Ovary (tissue), 9 donors: ENCODE results near the gene THEMIS2. TPM values are rescaled to one million over a fixed set of nuclear protein-coding genes. Genes with fewer than 3 reads are reported as not detected.

Experiments
- DNase-seq, 5 donors: peaks; one replicate each; pipeline ENCODE4 v3.0.0-alpha.2; 2019 to 2020
- H3K27ac ChIP-seq, 2 donors: fragments of 200-600 bp; one replicate each; pipeline versions ENCODE4 v1.5.1 to v1.8.0; 2019 to 2022
- H3K27me3 ChIP-seq: fragments of 200-600 bp; one replicate; pipeline ENCODE4 v1.8.0; 2022
- H3K36me3 ChIP-seq: fragments of 200-600 bp; sonication (generic); one replicate; pipeline ENCODE4 v1.5.1; 2019
- H3K4me1 ChIP-seq: one replicate; pipeline ENCODE4 v1.8.1; 2013; ENCODE audit warnings: mild to moderate bottlenecking, moderate library complexity; ENCODE audit not compliant: insufficient read depth
- H3K4me3 ChIP-seq: fragments of 200-600 bp; sonication (generic); one replicate; pipeline ENCODE4 v1.5.1; 2017
- H3K9me3 ChIP-seq, 2 donors: fragments of 200-600 bp in 1 of 2; sonication (generic) in 1 of 2; one replicate each; pipeline versions ENCODE4 v1.5.1 to v1.8.1; 2013 to 2019; ENCODE audit warnings: mild to moderate bottlenecking in 1 of 2, moderate library complexity in 1 of 2
- EP300 ChIP-seq: sonication (generic); formaldehyde crosslinking; IDR thresholded peaks from one replicate; pipeline ENCODE4 v1.6.1; 2017; ENCODE audit warnings: antibody characterized with exemption
- POLR2A ChIP-seq: fragments of 450-650 bp; IDR thresholded peaks from one replicate; pipeline ENCODE4 v1.6.1; 2017; ENCODE audit warnings: antibody characterized with exemption, mild to moderate bottlenecking, moderate library complexity
- WGBS, 3 donors: extraction: QIAGEN DNeasy Blood & Tissue Kit in 1 of 3; methylation state at CpG; one replicate each; pipeline versions ENCODE4 v1.1.5 to v1.1.7; 2013 to 2017; 5-methylcytosine and 5-hydroxymethylcytosine counted together
- intact Hi-C, 4 donors: fragments of 100-400 bp; cut with DNase I; formaldehyde crosslinking; loops; one replicate each; pipeline versions ENCODE4 v1.11.0 to v1.15.1; 2022 to 2023
- polyA plus RNA-seq, 2 donors: library from polyadenylated mRNA; stranded (reverse); fragments of 200-250 nt in 1 of 2; fragments of 350-450 nt in 1 of 2; fragmentation: Illumina TruSeq in 1 of 2; extraction: RNeasy Lipid Tissue Mini Kit (QIAGEN cat#74804) in 1 of 2; gene quantifications; one replicate each; pipeline ENCODE4 v1.2.3, GENCODE V29; 2013 to 2014
- total RNA-seq, 7 donors: library from RNA; depleted of rRNA in 2 of 7; stranded (reverse); fragments of >200 nt in 2 of 7; fragmentation: NEBNext Ultra II Directional in 3 of 7; extraction: Animal tissue kit (Norgen Biotek cat#: 25700) in 3 of 7; gene quantifications; one replicate each; pipeline versions ENCODE4 v1.1.0 to v1.2.4, GENCODE V29; 2016 to 2023
- TF ChIP-seq, protein P1 (sequence below), 3 donors: fragments of 450-650 bp in 2 of 3; fragments of 200-600 bp in 1 of 3; IDR thresholded peaks; one replicate each; pipeline versions ENCODE4 v1.5.1 to v1.8.0; 2016 to 2022; ENCODE audit warnings: antibody characterized with exemption in 3 of 3, mild to moderate bottlenecking in 1 of 3
- donor health status: DM: no; HTN: no; CAD: no; lungs with moderate emphysema.
- donor health status: DM: no; HTN: no; CAD: no.
- donor health status: Bipolar disorder and iron deficiency.
- donor health status: DM: yes; HTN: yes; CAD: no.
- donor health status: DM: no; HTN: no; CAD: no.
- donor health status: DM: yes; HTN: yes; CAD: no.

THEMIS2 gene
- total and polyA plus RNA-seq, 9 donors = 2.7 to 16.9 (median 7.8) TPM

DNA sequence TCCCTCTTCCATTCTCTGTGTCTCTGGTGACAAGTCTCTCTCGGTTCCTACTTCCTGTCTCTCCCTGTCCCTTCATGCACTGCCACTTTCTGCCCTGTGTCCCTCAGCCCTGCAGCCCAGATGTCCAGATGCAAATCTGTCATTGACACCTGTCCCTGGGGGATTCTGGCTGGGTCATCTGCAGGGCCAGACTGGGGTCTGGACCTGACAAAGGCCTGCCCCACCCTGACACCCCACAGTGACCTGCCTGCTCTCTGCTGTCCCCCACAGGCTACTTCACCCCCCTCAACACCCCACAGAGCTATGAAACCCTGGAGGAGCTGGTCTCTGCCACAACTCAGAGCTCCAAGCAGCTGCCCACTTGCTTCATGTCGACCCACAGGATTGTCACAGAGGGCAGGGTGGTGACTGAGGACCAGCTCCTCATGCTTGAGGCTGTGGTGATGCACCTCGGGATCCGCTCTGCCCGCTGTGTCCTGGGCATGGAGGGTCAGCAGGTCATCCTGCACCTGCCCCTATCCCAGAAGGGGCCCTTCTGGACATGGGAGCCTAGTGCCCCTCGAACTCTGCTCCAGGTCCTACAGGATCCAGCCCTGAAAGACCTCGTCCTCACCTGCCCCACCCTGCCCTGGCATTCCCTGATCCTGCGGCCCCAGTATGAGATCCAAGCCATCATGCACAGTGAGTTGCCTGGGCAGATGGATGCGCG, 7.2 kb downstream of the THEMIS2 start:
- no peaks in the 10 kb centered on the region for H3K9me3 ChIP-seq
- no peak for DNase-seq
- 81 to 86% (median 84%) methylated on average over 10 of the region's 10 CpGs for WGBS, 3 donors

DNA sequence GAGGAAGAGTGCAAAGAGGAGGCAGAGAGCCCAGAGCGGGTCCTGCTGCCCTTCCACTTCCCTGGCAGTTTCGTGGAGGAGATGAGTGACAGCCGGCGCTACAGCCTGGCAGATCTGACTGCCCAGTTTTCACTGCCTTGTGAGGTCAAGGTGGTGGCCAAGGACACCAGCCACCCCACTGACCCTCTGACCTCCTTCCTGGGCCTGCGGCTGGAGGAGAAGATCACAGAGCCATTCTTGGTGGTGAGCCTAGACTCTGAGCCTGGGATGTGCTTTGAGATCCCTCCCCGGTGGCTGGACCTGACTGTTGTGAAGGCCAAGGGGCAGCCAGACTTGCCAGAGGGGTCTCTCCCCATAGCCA, 10.2 kb downstream of the THEMIS2 start:
- Histone ChIP-seq H3K27me3 (no peaks in the 10 kb centered on the region), H3K27ac (no peak overlapping the region), H3K9me3 (no peaks in the 10 kb centered on the region), H3K36me3 (no peaks in the 10 kb centered on the region), H3K4me3 (no peak overlapping the region), H3K4me1 (no peaks in the 10 kb centered on the region)
- DNase-seq = no peak
- TF ChIP-seq, protein P1, sequence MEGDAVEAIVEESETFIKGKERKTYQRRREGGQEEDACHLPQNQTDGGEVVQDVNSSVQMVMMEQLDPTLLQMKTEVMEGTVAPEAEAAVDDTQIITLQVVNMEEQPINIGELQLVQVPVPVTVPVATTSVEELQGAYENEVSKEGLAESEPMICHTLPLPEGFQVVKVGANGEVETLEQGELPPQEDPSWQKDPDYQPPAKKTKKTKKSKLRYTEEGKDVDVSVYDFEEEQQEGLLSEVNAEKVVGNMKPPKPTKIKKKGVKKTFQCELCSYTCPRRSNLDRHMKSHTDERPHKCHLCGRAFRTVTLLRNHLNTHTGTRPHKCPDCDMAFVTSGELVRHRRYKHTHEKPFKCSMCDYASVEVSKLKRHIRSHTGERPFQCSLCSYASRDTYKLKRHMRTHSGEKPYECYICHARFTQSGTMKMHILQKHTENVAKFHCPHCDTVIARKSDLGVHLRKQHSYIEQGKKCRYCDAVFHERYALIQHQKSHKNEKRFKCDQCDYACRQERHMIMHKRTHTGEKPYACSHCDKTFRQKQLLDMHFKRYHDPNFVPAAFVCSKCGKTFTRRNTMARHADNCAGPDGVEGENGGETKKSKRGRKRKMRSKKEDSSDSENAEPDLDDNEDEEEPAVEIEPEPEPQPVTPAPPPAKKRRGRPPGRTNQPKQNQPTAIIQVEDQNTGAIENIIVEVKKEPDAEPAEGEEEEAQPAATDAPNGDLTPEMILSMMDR (IDR thresholded peaks at IDR 0.05) = no peak
- no peak for TF ChIP-seq POLR2A
- no peak for TF ChIP-seq EP300
- intact Hi-C loops = no loop called here
- WGBS, 3 donors = 83 to 90% (median 87%) methylated on average over 5 to 6 of the region's 6 CpGs

More for the DNA sequence above, 7.2 kb downstream of the THEMIS2 start:
- Histone ChIP-seq H3K36me3 (no peaks in the 10 kb centered on the region), H3K4me3 (no peak overlapping the region), H3K27me3 (no peaks in the 10 kb centered on the region), H3K4me1 (no peaks in the 10 kb centered on the region), H3K27ac (no peak overlapping the region)
- TF ChIP-seq POLR2A (no peak), EP300 (no peak)
- TF ChIP-seq, protein P1 (IDR thresholded peaks at IDR 0.05) = no peak
- intact Hi-C loops = no loop called here

DNA sequence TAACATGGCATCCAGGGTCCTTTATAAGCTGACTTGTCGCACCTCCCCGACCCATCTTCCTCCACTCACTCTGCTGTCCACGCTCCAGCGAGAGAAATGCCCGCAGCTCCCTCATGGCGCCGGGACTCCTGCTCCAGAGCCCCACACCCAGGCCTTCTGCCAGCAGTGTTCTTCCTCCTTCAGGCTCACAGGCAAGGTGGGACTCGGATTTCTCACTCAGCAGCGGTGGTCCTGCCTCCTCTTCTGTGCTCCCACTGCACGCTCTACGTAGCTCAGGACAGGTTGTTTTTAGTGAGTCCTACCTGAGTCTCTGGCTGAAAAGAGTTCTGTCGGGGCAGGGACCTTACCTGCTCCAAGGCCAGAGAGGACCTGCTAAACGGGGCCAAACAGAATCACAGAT, 11.2 kb downstream of the THEMIS2 start:
- H3K27me3 ChIP-seq = no peaks in the 10 kb centered on the region
- no peak overlapping the region for H3K27ac ChIP-seq
- DNase-seq = no peak
- H3K36me3 ChIP-seq = no peaks in the 10 kb centered on the region
- no peak overlapping the region for H3K4me3 ChIP-seq
- intact Hi-C loops = no loop called here
- no peaks in the 10 kb centered on the region for H3K9me3 ChIP-seq
- 84 to 91% (median 89%) methylated on average over 13 of the region's 13 CpGs for WGBS, 3 donors
- TF ChIP-seq POLR2A (no peak), EP300 (no peak)
- TF ChIP-seq, protein P1 (IDR thresholded peaks at IDR 0.05) = no peak
- H3K4me1 ChIP-seq = no peaks in the 10 kb centered on the region

DNA sequence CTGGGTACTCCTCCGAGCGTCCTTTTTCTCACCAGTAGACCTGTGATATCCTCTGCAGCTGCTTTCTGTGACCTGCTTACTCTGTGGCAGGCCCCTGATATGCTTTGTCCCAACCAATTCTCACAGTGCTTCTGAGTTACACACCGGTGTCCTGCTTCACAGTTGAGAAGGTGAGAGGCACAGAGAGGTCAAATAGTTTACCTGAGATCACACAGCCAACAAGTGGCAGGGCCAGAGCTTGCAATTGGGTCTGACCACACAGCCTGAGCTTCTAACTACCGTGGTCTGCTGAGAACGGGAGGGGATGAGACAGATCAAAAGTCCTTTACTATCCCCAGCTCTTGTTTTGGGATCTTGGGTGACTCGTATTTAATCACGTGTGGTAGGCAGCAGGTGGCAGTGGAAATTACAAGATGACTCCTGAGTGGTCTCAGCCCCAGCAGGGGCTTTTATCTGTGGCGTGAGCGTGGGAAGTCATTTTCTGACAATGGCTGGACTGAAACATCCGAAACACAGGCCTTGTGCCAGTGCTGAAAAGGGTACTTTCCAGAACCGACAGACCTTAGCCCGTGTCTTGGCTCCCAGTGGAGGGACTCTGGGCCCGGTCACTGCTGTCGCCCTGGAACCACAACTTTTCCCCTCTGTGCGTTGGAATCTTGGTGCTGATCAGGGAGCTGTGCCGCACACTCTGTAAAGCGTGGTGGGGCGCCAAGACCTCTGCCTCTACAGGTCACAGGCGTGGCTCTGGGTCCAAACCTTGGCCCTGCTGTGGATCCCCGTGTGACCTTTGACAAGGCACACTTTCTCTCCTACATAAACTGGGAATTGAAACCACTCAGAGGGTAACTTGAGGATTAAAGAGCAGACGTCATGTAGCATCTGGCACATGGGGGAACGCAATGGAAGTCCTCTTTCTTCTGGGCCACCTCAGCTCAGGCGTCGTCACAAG, 11.9 kb downstream of the THEMIS2 start:
- WGBS, 3 donors = 84 to 86% (median 84%) methylated on average over 24 of the region's 24 CpGs
- no peak overlapping the region for H3K27ac ChIP-seq
- H3K9me3 ChIP-seq = no peaks in the 10 kb centered on the region
- no peak for DNase-seq
- TF ChIP-seq POLR2A = no peak
- TF ChIP-seq, protein P1 (IDR thresholded peaks at IDR 0.05) = no peak
- TF ChIP-seq EP300 = no peak
- H3K4me1 ChIP-seq = no peaks in the 10 kb centered on the region
- H3K36me3 ChIP-seq = no peaks in the 10 kb centered on the region
- intact Hi-C loops = no loop called here
- H3K27me3 ChIP-seq = no peaks in the 10 kb centered on the region
- no peak overlapping the region for H3K4me3 ChIP-seq
